Right atrium auricular region (tissue), 2 donors: ENCODE measurements around the gene IL9. TPM values are rescaled to one million over a fixed set of nuclear protein-coding genes. Genes with fewer than 3 reads are reported as not detected.
A peak's percentile ranks its signal among the peaks of the same experiment; 100 is the strongest.

Experiments used
- DNase-seq: peaks from one replicate; pipeline ENCODE4 v3.0.0-alpha.2; 2019; ENCODE audit warnings: low spot score
- H3K27ac ChIP-seq, 2 donors: fragments of 200-600 bp; sonication (generic); 1 replicate in 1 of 2; 2 replicates in 1 of 2; pipeline ENCODE4 v1.5.1; 2016 to 2019
- H3K27me3 ChIP-seq, 2 donors: fragments of 200-600 bp; sonication (generic); one replicate each; pipeline versions ENCODE4 v1.5.1 to v1.6.0; 2017 to 2019
- H3K36me3 ChIP-seq: fragments of 200-600 bp; sonication (generic); one replicate; pipeline ENCODE4 v1.5.1; 2016
- H3K4me1 ChIP-seq, 2 donors: fragments of 200-600 bp; sonication (generic); one replicate each; pipeline versions ENCODE4 v1.5.1 to v1.6.0; 2017 to 2019
- H3K4me3 ChIP-seq, 2 donors: fragments of 200-600 bp; sonication (generic); 1 replicate in 1 of 2; 2 replicates in 1 of 2; pipeline ENCODE4 v1.5.1; 2017 to 2019; ENCODE audit warnings: mild to moderate bottlenecking in 1 of 2, moderate library complexity in 1 of 2
- H3K9me3 ChIP-seq, 2 donors: fragments of 200-600 bp; sonication (generic); one replicate each; pipeline ENCODE4 v1.5.1; 2019
- CTCF ChIP-seq, 2 donors: fragments of 200-600 bp; sonication (generic); IDR thresholded peaks; one replicate each; pipeline ENCODE4 v1.5.1; 2019; ENCODE audit warnings: antibody characterized with exemption in 2 of 2
- total RNA-seq, 2 donors: library from RNA; depleted of rRNA; stranded (reverse); fragments of >200 nt; gene quantifications; one replicate each; pipeline ENCODE4 v1.1.0, GENCODE V29; 2016

Gene IL9
- total RNA-seq, 2 donors from 2014 or later = not detected

GRCh38 chr5:135886136-135886535 lies 9.5 kb downstream of the IL9 start:
- Histone ChIP-seq H3K27ac (no peak overlapping the region), H3K36me3 (no peaks in the 10 kb centered on the region), H3K9me3 (no peaks in the 10 kb centered on the region), H3K4me3 (no peak overlapping the region), H3K4me1 (peaks cover 0 to 14% of the 10 kb centered on the region in 2 donors), H3K27me3 (no peaks in the 10 kb centered on the region)
- DNase-seq = no peak
- no peak for TF ChIP-seq CTCF (IDR thresholded peaks at IDR 0.05)

- Histone ChIP-seq H3K36me3 (no peaks in the 10 kb centered on the region), H3K27me3 (no peaks in the 10 kb centered on the region), H3K27ac (no peak overlapping the region), H3K4me3 (no peak overlapping the region), H3K9me3 (no peaks in the 10 kb centered on the region), H3K4me1 (peaks cover 0 to 4% of the 10 kb centered on the region in 2 donors)
- DNase-seq = peak; percentile 46
- no peak for TF ChIP-seq CTCF (IDR thresholded peaks at IDR 0.05)
Measured at GRCh38 chr5:135885031-135885430, 10.6 kb downstream of the IL9 start.

- no peak overlapping the region for H3K27ac ChIP-seq
- H3K4me1 ChIP-seq = peaks cover 0 to 6% of the 10 kb centered on the region in 2 donors
- peak; percentile 16 for DNase-seq
- no peaks in the 10 kb centered on the region for H3K9me3 ChIP-seq
- TF ChIP-seq CTCF (IDR thresholded peaks at IDR 0.05) = no peak
- H3K27me3 ChIP-seq = no peaks in the 10 kb centered on the region
- no peak overlapping the region for H3K4me3 ChIP-seq
- no peaks in the 10 kb centered on the region for H3K36me3 ChIP-seq
Measured at GRCh38 chr5:135883441-135883840, 12.2 kb downstream of the IL9 start.

- no peak overlapping the region for H3K27ac ChIP-seq
- no peaks in the 10 kb centered on the region for H3K9me3 ChIP-seq
- no peaks in the 10 kb centered on the region for H3K36me3 ChIP-seq
- H3K4me3 ChIP-seq = no peak overlapping the region
- H3K4me1 ChIP-seq = peaks cover 0 to 10% of the 10 kb centered on the region in 2 donors
- DNase-seq = peak; percentile 55
- no peaks in the 10 kb centered on the region for H3K27me3 ChIP-seq
- no peak for TF ChIP-seq CTCF (IDR thresholded peaks at IDR 0.05)
Measured at GRCh38 chr5:135883026-135883425, 12.6 kb downstream of the IL9 start.

- Histone ChIP-seq H3K4me3 (no peak overlapping the region), H3K27ac (no peak overlapping the region), H3K9me3 (no peaks in the 10 kb centered on the region), H3K4me1 (peaks cover 0 to 12% of the 10 kb centered on the region in 2 donors), H3K27me3 (no peaks in the 10 kb centered on the region), H3K36me3 (no peaks in the 10 kb centered on the region)
- no peak for TF ChIP-seq CTCF (IDR thresholded peaks at IDR 0.05)
- DNase-seq = peak; percentile 36
Measured at GRCh38 chr5:135881819-135882218, 13.8 kb downstream of the IL9 start.

GRCh38 chr5:135881244-135881643 lies 14.4 kb downstream of the IL9 start:
- Histone ChIP-seq H3K27ac (no peak overlapping the region), H3K4me3 (no peak overlapping the region), H3K4me1 (peaks cover 0 to 12% of the 10 kb centered on the region in 2 donors), H3K9me3 (no peaks in the 10 kb centered on the region), H3K36me3 (no peaks in the 10 kb centered on the region), H3K27me3 (no peaks in the 10 kb centered on the region)
- peak; percentile 21 for DNase-seq
- TF ChIP-seq CTCF (IDR thresholded peaks at IDR 0.05) = no peak
